Loucy (cell line): Measurements from ENCODE around the gene STN1.

Source experiments
- H2AFZ ChIP-seq: fragments of 200-600 bp; sonication (generic); 2 replicates; pipeline ENCODE4 v1.6.0; 2016; ENCODE audit warnings: antibody characterized with exemption, mild to moderate bottlenecking, low read length, moderate library complexity
- H3F3A ChIP-seq: fragments of 200-600 bp; 2 replicates; pipeline ENCODE4 v1.6.0; 2016; ENCODE audit warnings: antibody characterized with exemption, low read depth, mild to moderate bottlenecking
- H3K27me3 ChIP-seq: fragments of 200-600 bp; sonication (generic); 2 replicates; pipeline ENCODE4 v1.6.1; 2014; ENCODE audit warnings: low read length, mild to moderate bottlenecking; ENCODE audit not compliant: insufficient read depth, poor library complexity, severe bottlenecking
- H3K36me3 ChIP-seq: fragments of 200-600 bp; sonication (generic); 2 replicates; pipeline ENCODE4 v1.6.1; 2016; ENCODE audit warnings: low read length; ENCODE audit not compliant: insufficient read depth
- H3K4me1 ChIP-seq: fragments of 200-600 bp; sonication (generic); 2 replicates; pipeline ENCODE4 v1.5.1; 2014; ENCODE audit warnings: low read length, mild to moderate bottlenecking; ENCODE audit not compliant: insufficient read depth, poor library complexity, severe bottlenecking
- H3K4me2 ChIP-seq: fragments of 200-600 bp; sonication (generic); 2 replicates; pipeline ENCODE4 v1.6.0; 2014; ENCODE audit warnings: antibody characterized with exemption, low read length, low read depth, mild to moderate bottlenecking; ENCODE audit not compliant: poor library complexity, severe bottlenecking
- H3K4me3 ChIP-seq: fragments of 200-600 bp; sonication (generic); 2 replicates; pipeline ENCODE4 v1.5.1; 2014; ENCODE audit warnings: low read length, mild to moderate bottlenecking, mixed read lengths; ENCODE audit not compliant: poor library complexity, severe bottlenecking
- H3K79me2 ChIP-seq: fragments of 200-600 bp; sonication (generic); 2 replicates; pipeline ENCODE4 v1.6.1; 2014; ENCODE audit warnings: low read length; ENCODE audit not compliant: insufficient read depth
- H3K9ac ChIP-seq: fragments of 200-600 bp; sonication (generic); 2 replicates; pipeline ENCODE4 v1.6.0; 2014; ENCODE audit warnings: mild to moderate bottlenecking, low read depth, low read length, moderate library complexity; ENCODE audit not compliant: poor library complexity, severe bottlenecking
- H3K9me2 ChIP-seq: fragments of 200-600 bp; sonication (generic); replicated peaks from 2 replicates; pipeline ENCODE4 v1.6.1; 2016; ENCODE audit warnings: low read depth, low read length, mixed read lengths
- H3K9me3 ChIP-seq: fragments of 200-600 bp; sonication (generic); 2 replicates; pipeline ENCODE4 v1.6.1; 2014; ENCODE audit warnings: mild to moderate bottlenecking, antibody characterized with exemption, low read length, low read depth; ENCODE audit not compliant: insufficient read depth
- H4K20me1 ChIP-seq: fragments of 200-600 bp; sonication (generic); 2 replicates; pipeline ENCODE4 v1.6.0; 2014; ENCODE audit warnings: antibody characterized with exemption, low read length, mild to moderate bottlenecking; ENCODE audit not compliant: insufficient read depth, poor library complexity, severe bottlenecking
- CTCF ChIP-seq: fragments of 200-600 bp; sonication (generic); conservative IDR thresholded peaks from 2 replicates; pipeline ENCODE4 v1.5.1; 2014; ENCODE audit warnings: mild to moderate bottlenecking, antibody characterized with exemption, low read length
- EZH2phosphoT487 ChIP-seq: fragments of 200-600 bp; IDR thresholded peaks from 2 replicates; pipeline ENCODE4 v1.6.1; 2018; ENCODE audit warnings: antibody characterized with exemption, mild to moderate bottlenecking, moderate library complexity, borderline replicate concordance

STN1 gene

GRCh38 chr10:103960103-103960502 is 42.1 kb upstream of the STN1 start:
- no peak overlapping the region for H3K4me3 ChIP-seq
- H3K4me2 ChIP-seq = no peak overlapping the region
- TF ChIP-seq EZH2phosphoT487 (no peak), CTCF (no peak)
- H4K20me1 ChIP-seq = no peaks in the 10 kb centered on the region
- no peak overlapping the region for H2AFZ ChIP-seq
- H3K9me2 ChIP-seq = no peaks in the 10 kb centered on the region
- H3K79me2 ChIP-seq = no peaks in the 10 kb centered on the region
- no peaks in the 10 kb centered on the region for H3K36me3 ChIP-seq
- H3K4me1 ChIP-seq = no peaks in the 10 kb centered on the region
- no peaks in the 10 kb centered on the region for H3F3A ChIP-seq
- peaks cover 39% of the 10 kb centered on the region for H3K27me3 ChIP-seq
- no peak overlapping the region for H3K9ac ChIP-seq
- H3K9me3 ChIP-seq = no peaks in the 10 kb centered on the region

GRCh38 chr10:103958996-103959395 is 41.0 kb upstream of the STN1 start:
- Histone ChIP-seq H3K27me3 (peaks cover 48% of the 10 kb centered on the region), H3K4me1 (no peaks in the 10 kb centered on the region), H3K9ac (no peak overlapping the region), H3K4me3 (no peak overlapping the region), H4K20me1 (no peaks in the 10 kb centered on the region), H3K36me3 (no peaks in the 10 kb centered on the region), H3K4me2 (no peak overlapping the region), H3K9me2 (no peaks in the 10 kb centered on the region), H3K79me2 (no peaks in the 10 kb centered on the region), H2AFZ (no peak overlapping the region), H3F3A (no peaks in the 10 kb centered on the region), H3K9me3 (no peaks in the 10 kb centered on the region)
- TF ChIP-seq CTCF = no peak
- TF ChIP-seq EZH2phosphoT487 = no peak

- H3F3A ChIP-seq = no peaks in the 10 kb centered on the region
- no peak overlapping the region for H3K4me2 ChIP-seq
- H3K9me3 ChIP-seq = no peaks in the 10 kb centered on the region
- H3K4me1 ChIP-seq = no peaks in the 10 kb centered on the region
- H3K79me2 ChIP-seq = no peaks in the 10 kb centered on the region
- no peak overlapping the region for H2AFZ ChIP-seq
- H3K4me3 ChIP-seq = no peak overlapping the region
- no peak overlapping the region for H3K9ac ChIP-seq
- TF ChIP-seq CTCF (no peak), EZH2phosphoT487 (no peak)
- H3K27me3 ChIP-seq = peaks cover 81% of the 10 kb centered on the region
- no peaks in the 10 kb centered on the region for H3K9me2 ChIP-seq
- H4K20me1 ChIP-seq = no peaks in the 10 kb centered on the region
- no peaks in the 10 kb centered on the region for H3K36me3 ChIP-seq
Observed at GRCh38 chr10:103954543-103954942, 36.6 kb upstream of the STN1 start.
